Measurements from ENCODE around the gene ASPSCR1. TPM values are rescaled to one million over a fixed set of nuclear protein-coding genes. Genes with fewer than 3 reads are reported as not detected.
A peak's percentile ranks its signal among the peaks of the same experiment; 100 is the strongest.

Gene ASPSCR1
- total RNA-seq, 2 experiments from 2014 or later: 77.8 to 89.1 TPM

- ChIA-PET CTCF (ENCODE audit: unreplicated experiment) (no interaction called here), POLR2A (interaction anchor here (0.7 kb wide), 1 partner anchor 235 kb away, joined by 3 read pairs; no protein-coding TSS in a partner anchor)
- peaks cover 26% of the 10 kb centered on the region for H3K36me3 ChIP-seq (ENCODE audit: insufficient read depth, low read length)
- no peak overlapping the region for H3K4me3 ChIP-seq (ENCODE audit: low read depth, low read length, poor library complexity, severe bottlenecking)
- no peaks in the 10 kb centered on the region for H3K9me2 ChIP-seq (ENCODE audit: insufficient read depth, low read length)
- peaks cover 20% of the 10 kb centered on the region for H3K4me1 ChIP-seq (ENCODE audit: insufficient read depth, low read length, poor library complexity, severe bottlenecking)
- TF ChIP-seq EZH2phosphoT487 (IDR thresholded peaks at IDR 0.05; ENCODE audit: borderline replicate concordance, low read depth, low read length) (no peak), CTCF (conservative IDR thresholded peaks at IDR 0.05; ENCODE audit: low read length) (no peak)
- no peak overlapping the region for H3K4me2 ChIP-seq (ENCODE audit: low read length)
- H3K9me3 ChIP-seq (ENCODE audit: low read length): no peaks in the 10 kb centered on the region
- H3K79me2 ChIP-seq (ENCODE audit: insufficient read depth, low read depth, low read length): peaks cover 18% of the 10 kb centered on the region
- H2AFZ ChIP-seq (ENCODE audit: low read length): no peak overlapping the region
- TSS peak; percentile 62 for BruUV-seq (replicated peaks)
- intact Hi-C loops (cut with micrococcal nuclease; ENCODE audit: unreplicated experiment): no loop called here
- H4K20me1 ChIP-seq (ENCODE audit: insufficient read depth, low read length): no peaks in the 10 kb centered on the region
- DNase-seq (ENCODE audit: low spot score): no peak
- H3K27ac ChIP-seq (ENCODE audit: low read depth, low read length, poor library complexity, severe bottlenecking): no peak overlapping the region
These were observed 47.0 kb upstream of the ASPSCR1 start for GRCh38 chr17:81930142-81931125.

- POLR2A ChIA-PET: no interaction called here
- H3K9me3 ChIP-seq (ENCODE audit: low read length): no peaks in the 10 kb centered on the region
- no peak for DNase-seq (ENCODE audit: low spot score)
- H2AFZ ChIP-seq (ENCODE audit: low read length): no peak overlapping the region
- H3K4me2 ChIP-seq (ENCODE audit: low read length): no peak overlapping the region
- no peak overlapping the region for H3K27ac ChIP-seq (ENCODE audit: low read depth, low read length, poor library complexity, severe bottlenecking)
- peaks cover 20% of the 10 kb centered on the region for H3K4me1 ChIP-seq (ENCODE audit: insufficient read depth, low read length, poor library complexity, severe bottlenecking)
- no peak overlapping the region for H3K4me3 ChIP-seq (ENCODE audit: low read depth, low read length, poor library complexity, severe bottlenecking)
- H3K9me2 ChIP-seq (ENCODE audit: insufficient read depth, low read length): no peaks in the 10 kb centered on the region
- TF ChIP-seq EZH2phosphoT487 (IDR thresholded peaks at IDR 0.05; ENCODE audit: borderline replicate concordance, low read depth, low read length) (no peak), CTCF (conservative IDR thresholded peaks at IDR 0.05; ENCODE audit: low read length) (no peak)
- intact Hi-C loops (cut with micrococcal nuclease; ENCODE audit: unreplicated experiment): no loop called here
- peaks cover 30% of the 10 kb centered on the region for H3K36me3 ChIP-seq (ENCODE audit: insufficient read depth, low read length)
- H4K20me1 ChIP-seq (ENCODE audit: insufficient read depth, low read length): no peaks in the 10 kb centered on the region
- no TSS peak for BruUV-seq (replicated peaks)
- CTCF ChIA-PET (ENCODE audit: unreplicated experiment): no interaction called here
- H3K79me2 ChIP-seq (ENCODE audit: insufficient read depth, low read depth, low read length): peaks cover 10% of the 10 kb centered on the region
These were observed 46.3 kb upstream of the ASPSCR1 start for GRCh38 chr17:81931189-81931556.
